HG02852 (cell line): ENCODE results near the gene KRTAP22-2.

ENCODE experiments used
- ATAC-seq: cut with Tn5 transposase; IDR thresholded peaks from one replicate; pipeline ENCODE4 v1.9.1; 2021; ENCODE audit warnings: mild to moderate bottlenecking, moderate library complexity; ENCODE audit not compliant: unreplicated experiment

Gene KRTAP22-2

DNA sequence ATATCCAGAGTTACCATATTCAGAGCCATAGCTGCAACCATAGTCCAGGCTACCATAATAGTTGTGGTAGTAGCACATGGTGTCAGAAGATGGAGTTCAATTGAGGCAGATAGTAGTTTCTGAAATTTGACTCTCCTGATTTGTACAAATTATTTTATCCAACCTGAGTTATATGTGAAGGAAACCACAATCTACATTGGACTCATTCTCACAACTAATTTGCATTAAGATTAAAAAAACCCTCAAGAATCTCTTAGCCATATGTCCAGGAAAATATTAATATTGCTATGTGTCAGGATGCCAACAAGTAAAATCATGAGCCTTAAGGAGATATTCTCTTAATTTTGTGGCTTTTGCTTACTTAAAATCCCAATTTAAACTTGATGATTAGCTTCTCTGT lies at the start of gene KRTAP22-2:
KRTAP22-2 (minus strand) TSS at position 101 of the 400 bp plus-strand sequence.
- no peak for ATAC-seq

DNA sequence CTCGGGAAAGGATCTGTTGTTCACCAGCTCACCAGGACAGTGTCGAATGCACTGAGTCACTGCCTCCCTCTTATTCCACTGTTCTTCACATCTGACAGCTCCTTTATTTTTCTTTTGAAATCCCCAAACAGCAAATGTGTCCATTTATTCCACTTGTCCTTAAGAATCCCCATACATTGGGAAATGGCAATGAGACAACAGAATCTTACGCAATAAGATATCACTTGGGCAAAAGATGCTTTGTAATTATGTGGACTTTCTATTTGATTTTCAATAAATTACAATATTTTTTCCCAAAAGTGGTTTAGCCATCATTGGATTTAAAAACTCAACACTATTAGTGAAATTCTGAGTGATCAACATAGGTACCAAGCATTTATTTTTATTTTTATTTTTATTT lies 48.5 kb upstream of the KRTAP22-2 start:
- no peak for ATAC-seq

GRCh38 chr21:30634906-30635305 lies 44.7 kb upstream of the KRTAP22-2 start, which contains the start of gene KRTAP20-2:
Gene KRTAP20-2, plus strand, starts transcription at chr21:30635206. Its CDS starts 58 bp downstream, at chr21:30635264.
- no peak for ATAC-seq

GRCh38 chr21:30629200-30629599 lies 39.0 kb upstream of the KRTAP22-2 start:
- ATAC-seq: no peak

DNA sequence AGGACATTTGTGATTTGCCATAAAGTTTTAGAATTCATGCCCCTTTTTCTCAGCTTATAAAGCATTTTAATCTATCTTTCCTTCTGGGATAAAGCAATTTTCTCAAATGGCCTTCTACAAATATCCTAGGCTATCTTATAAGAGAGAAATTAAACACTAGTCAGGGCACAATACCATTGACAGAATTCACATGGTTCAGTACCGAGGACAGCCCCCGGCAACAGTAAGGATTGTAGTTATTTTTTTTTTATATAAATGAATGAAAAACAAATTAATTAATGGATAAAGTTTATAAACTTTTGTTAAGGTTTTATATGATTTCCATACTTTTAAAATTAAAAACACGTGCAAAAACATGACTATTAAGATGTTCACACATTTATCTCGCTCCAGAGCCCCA lies 37.9 kb upstream of the KRTAP22-2 start:
- ATAC-seq: no peak

- ATAC-seq: no peak
Observed at GRCh38 chr21:30625449-30626165, 35.4 kb upstream of the KRTAP22-2 start.

DNA sequence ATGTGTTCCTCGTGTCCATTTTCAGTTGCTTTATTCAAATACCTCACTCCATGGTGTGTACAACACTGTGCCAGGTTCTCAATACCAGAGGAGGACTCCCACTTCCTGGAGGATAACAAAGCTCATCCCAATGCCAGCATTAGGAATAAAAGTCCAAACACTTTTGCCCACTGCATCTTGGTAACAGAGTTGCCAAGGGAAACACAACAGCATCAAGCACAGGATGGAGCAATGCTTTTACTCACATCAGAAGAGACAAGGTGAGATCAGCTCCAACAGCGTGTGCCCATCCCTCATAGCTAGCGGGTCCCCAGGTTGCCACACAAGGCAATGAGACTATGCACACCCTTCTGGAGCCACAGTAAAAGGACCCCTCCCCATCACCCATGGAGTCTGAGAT lies 33.2 kb upstream of the KRTAP22-2 start:
- no peak for ATAC-seq

- no peak for ATAC-seq
Observed at GRCh38 chr21:30620522-30620921, 30.3 kb upstream of the KRTAP22-2 start, which contains the start of gene KRTAP20-4. Gene KRTAP20-4, plus strand, starts transcription at chr21:30620627.

DNA sequence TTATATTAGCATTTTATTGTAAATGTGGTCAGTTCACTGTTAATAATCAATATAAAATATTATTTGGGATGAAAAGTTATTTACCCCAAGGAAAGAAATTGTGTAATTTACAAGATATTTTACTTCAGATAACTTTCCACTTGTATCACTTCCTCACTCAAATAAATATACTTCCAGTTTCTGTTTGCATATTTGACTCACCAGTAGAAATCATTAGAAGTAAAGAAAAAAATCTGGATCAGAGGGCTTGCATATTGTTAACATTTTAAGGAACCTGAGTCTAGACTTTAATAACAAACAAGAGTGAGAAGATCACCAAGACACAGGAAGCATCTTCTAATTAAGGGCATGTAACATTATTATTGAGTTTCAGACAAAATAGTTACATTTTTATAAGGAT lies 29.9 kb upstream of the KRTAP22-2 start:
- no peak for ATAC-seq

DNA sequence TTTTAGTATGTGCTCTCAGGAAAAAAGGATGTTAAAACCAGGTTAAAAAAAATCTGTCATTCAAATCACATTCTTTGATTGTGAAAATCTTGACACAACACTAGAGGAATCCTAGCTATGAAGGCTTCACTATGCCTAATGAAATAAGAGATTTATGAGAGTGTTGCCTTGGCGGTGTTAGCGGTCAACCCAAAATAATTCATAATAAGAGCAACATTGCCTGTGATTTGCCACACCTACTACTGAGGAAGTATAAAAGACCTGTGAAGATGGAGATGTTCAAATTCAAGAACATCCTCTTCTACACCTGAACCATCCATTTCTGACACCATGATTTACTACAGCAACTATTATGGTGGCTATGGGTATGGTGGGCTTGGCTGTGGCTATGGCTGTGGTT lies 25.9 kb upstream of the KRTAP22-2 start, which contains the start of gene KRTAP20-1:
KRTAP20-1 (plus strand) TSS at position 301 of the 400 bp plus-strand sequence; CDS start at position 331, 30 bp downstream.
- ATAC-seq: no peak

- ATAC-seq: no peak
Observed at GRCh38 chr21:30615199-30615598, 25.0 kb upstream of the KRTAP22-2 start.

- no peak for ATAC-seq
Observed at GRCh38 chr21:30613836-30614235, 23.6 kb upstream of the KRTAP22-2 start, which contains the start of gene KRTAP6-1. Gene KRTAP6-1, minus strand, starts transcription at chr21:30613930. Its CDS starts 26 bp downstream, at chr21:30613904.

GRCh38 chr21:30612132-30612531 lies 21.9 kb upstream of the KRTAP22-2 start:
- no peak for ATAC-seq

DNA sequence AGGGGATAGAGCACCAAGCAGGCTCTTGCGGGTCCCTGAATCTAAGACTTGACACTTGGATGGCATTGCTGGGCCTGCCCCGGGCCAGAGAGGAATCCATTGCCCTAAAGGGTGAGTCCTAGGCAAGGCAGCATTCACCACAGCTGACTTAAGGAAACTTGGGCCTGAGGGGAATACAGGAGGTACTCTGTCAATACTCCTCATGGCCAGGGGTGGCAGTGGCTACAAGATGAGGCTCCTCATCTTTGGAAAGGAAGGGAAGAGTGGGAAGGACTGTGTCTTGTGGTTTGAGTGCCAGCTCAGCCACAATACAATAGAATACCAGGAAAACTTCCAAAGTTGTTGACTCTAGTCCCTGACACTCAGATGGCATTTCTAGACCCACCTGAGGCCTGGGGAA lies 15.8 kb upstream of the KRTAP22-2 start:
- ATAC-seq: no peak

- no peak for ATAC-seq
Observed at GRCh38 chr21:30600787-30601186, 10.6 kb upstream of the KRTAP22-2 start, which contains the start of gene KRTAP22-1. Gene KRTAP22-1, plus strand, starts transcription at chr21:30601087.

DNA sequence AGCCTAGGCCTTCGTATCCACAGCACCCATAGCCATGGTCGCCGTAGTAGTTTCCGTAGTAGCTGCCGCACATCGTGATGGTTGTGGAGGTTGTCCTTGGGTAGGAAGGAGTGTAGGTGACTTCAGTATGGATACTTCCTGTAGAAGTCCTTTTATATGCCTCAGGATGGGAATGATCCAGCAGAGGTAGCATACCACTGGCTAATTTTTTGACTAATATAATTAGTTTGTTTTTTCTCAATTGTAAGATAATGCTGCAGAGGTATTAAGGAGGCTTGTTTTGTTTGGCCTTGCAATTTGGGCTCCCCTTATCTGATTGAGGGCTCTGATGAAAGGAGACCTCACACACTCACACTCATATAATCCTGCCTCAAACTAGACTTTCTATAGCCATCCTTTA lies 8.6 kb upstream of the KRTAP22-2 start, which contains the start of gene KRTAP6-2:
KRTAP6-2 (minus strand) TSS at position 101 of the 400 bp plus-strand sequence; CDS start at position 73, 28 bp downstream.
- no peak for ATAC-seq

DNA sequence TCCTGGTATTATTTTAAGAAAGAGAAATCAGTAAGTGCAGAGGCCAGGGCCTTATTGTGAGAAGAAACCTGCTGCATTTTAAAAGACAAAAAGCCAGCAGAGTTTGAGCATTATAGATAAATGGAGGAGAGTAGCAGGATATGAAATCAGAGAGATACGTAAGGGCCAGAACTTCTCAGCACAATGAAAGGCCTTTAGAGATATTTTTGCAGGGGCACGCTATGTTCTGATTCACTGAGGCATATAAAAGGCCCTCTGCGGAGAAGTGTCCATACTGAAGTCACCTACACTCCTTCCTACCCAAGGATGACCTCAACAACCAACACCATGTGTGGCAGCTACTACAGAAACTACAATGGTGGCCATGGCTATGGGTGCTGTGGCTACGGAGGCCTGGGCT lies 1.9 kb upstream of the KRTAP22-2 start, which contains the start of gene KRTAP6-3:
KRTAP6-3 (plus strand) TSS at position 301 of the 400 bp plus-strand sequence; CDS start at position 307, 6 bp downstream.
- ATAC-seq: no peak

DNA sequence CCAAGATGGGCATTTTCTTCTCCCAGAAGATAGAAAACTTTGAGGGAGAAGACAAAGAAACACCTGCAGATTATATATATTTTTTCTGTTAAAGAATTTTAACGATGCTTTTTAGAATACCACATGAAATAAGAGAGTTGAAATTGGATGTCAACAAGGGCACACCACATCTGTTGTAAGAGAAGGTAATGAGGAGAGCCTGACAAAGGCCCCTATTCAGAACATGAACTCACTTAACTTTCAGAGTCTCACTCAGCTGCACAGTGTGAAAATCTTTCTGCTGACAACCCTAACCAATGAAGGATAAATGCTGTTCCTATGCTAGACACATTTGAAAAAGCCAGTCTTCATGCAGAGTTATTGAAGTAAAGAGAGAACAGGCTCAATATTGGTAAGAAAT lies 7.3 kb downstream of the KRTAP22-2 start:
- ATAC-seq: no peak

DNA sequence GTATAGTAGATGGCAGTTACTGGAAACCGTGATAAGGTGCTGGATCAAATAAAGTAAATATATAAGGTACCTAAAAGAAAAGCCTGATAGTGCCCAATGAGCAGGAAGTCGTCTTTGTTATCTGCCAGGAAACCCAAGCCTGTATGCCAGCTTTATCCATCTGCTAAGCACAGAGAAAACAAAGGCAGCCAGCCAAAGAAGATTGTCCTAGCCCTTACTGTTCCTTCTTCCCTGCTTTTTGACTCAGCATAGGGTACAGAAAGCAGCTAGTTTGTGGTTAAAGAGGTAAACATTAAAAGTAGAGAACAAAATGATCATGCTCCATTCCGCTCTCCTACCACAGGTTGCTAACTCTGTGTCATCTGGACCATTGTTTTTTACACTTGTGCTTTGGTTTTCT lies 10.1 kb downstream of the KRTAP22-2 start:
- no peak for ATAC-seq

GRCh38 chr21:30579346-30579745 lies 10.9 kb downstream of the KRTAP22-2 start:
- ATAC-seq: no peak

GRCh38 chr21:30577766-30578165 lies 12.4 kb downstream of the KRTAP22-2 start:
- no peak for ATAC-seq

GRCh38 chr21:30567617-30568016 lies 22.6 kb downstream of the KRTAP22-2 start:
- ATAC-seq: no peak
